Osteocyte (in vitro differentiated cells): ENCODE measurements around the gene SYK. TPM values are rescaled to one million over a fixed set of nuclear protein-coding genes. Genes with fewer than 3 reads are reported as not detected.
"Not testable (repeated sequence)": the region's sequence is repeated elsewhere in the genome, so short reads cannot be mapped to it uniquely, and the experiment has no call there.

Experiments used
- DNase-seq: peaks from one replicate; pipeline ENCODE4 v3.0.0; 2021; ENCODE audit warnings: mixed read lengths; ENCODE audit not compliant: unreplicated experiment; ENCODE audit errors: extremely low spot score
- H3K27ac Mint-ChIP-seq: one replicate; pipeline ENCODE4 v1.8.0; 2021; ENCODE audit warnings: mild to moderate bottlenecking, mixed read lengths; ENCODE audit not compliant: unreplicated experiment
- H3K27me3 Mint-ChIP-seq: one replicate; pipeline ENCODE4 v1.8.0; 2021; ENCODE audit warnings: mixed read lengths; ENCODE audit not compliant: unreplicated experiment
- H3K36me3 Mint-ChIP-seq: one replicate; pipeline ENCODE4 v1.8.0; 2021; ENCODE audit warnings: mixed read lengths; ENCODE audit not compliant: unreplicated experiment
- H3K4me1 Mint-ChIP-seq: one replicate; pipeline ENCODE4 v1.8.0; 2021; ENCODE audit warnings: mixed read lengths; ENCODE audit not compliant: unreplicated experiment
- H3K4me3 Mint-ChIP-seq: one replicate; pipeline ENCODE4 v1.8.0; 2021; ENCODE audit warnings: mild to moderate bottlenecking, moderate library complexity, mixed read lengths; ENCODE audit not compliant: unreplicated experiment
- H3K9me3 Mint-ChIP-seq: one replicate; pipeline ENCODE4 v1.8.0; 2021; ENCODE audit warnings: mixed read lengths; ENCODE audit not compliant: unreplicated experiment
- CTCF ChIP-seq: fragments of 200-600 bp; sonication (generic); IDR thresholded peaks from 2 replicates; pipeline ENCODE4 v1.5.0; 2021; ENCODE audit warnings: antibody characterized with exemption, mild to moderate bottlenecking, moderate library complexity
- total RNA-seq: library from RNA; stranded (reverse); gene quantifications from 2 replicates; pipeline ENCODE4 v1.2.1, GENCODE V29; 2021

The SYK gene
- total RNA-seq, 1 donor from 2014 or later: not detected

DNA sequence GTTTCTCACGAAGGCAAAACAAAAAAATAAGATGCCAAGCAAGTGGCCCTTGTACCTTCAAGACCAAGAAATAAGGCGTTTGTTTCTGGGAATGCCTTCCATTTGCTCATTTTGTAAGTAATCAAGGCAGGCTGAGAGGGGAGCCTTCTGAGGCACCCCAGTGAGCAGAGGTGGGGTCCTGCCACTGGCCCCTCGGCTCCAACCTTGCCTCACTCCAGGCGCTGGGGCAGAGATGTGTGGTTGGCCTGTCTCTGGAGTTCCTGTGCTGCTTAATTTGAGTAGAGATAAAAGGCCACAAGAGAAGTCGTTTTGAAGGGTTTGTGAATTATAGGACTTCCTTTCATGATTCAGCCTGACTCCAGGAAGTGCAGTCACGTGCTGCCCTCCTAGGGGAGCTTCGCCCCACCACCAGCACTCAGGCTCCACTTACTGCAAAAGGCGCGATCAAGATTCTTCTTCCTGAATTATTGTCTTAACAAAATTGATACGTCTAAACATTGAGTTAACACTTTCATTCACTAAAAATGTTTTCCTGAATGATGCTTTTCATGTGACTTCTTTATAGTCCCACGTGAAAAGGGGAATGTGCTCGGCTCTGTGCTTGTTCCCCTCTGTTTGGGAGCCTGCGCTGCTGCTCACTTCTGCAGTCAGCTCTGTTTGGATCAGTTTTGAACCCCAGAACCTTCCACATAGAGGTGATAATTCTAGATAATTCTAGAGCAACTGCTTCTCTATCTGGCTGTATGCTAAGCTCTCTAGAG is 13.7 kb downstream of the SYK start:
- H3K27ac Mint-ChIP-seq: no peak overlapping the region
- DNase-seq: no peak
- no peak overlapping the region for H3K4me3 Mint-ChIP-seq
- no peak for TF ChIP-seq CTCF
- H3K36me3 Mint-ChIP-seq: no peaks in the 10 kb centered on the region
- H3K9me3 Mint-ChIP-seq: no peaks in the 10 kb centered on the region
- peaks cover 3% of the 10 kb centered on the region for H3K4me1 Mint-ChIP-seq
- H3K27me3 Mint-ChIP-seq: peaks cover 8% of the 10 kb centered on the region

DNA sequence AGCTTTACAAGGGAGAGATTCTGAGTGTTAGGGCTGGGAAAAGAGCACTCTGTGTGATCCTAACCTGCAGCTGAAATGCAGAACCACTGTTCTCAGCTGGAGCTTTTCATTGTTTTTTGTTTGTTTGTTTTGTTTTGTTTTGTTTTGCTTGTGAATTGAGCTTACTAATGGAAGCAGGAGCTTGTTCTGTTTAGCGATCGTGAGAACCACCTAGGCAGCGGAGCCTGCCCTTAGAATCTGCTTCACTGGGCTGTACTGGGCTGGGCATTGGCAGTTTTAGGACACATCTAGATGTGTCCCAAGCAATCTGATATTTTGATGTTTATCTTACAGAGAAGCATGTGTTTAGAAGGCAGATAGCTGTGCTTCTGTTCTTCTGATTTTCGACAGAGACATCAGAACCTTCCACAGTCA is 14.3 kb downstream of the SYK start:
- H3K4me1 Mint-ChIP-seq: no peaks in the 10 kb centered on the region

DNA sequence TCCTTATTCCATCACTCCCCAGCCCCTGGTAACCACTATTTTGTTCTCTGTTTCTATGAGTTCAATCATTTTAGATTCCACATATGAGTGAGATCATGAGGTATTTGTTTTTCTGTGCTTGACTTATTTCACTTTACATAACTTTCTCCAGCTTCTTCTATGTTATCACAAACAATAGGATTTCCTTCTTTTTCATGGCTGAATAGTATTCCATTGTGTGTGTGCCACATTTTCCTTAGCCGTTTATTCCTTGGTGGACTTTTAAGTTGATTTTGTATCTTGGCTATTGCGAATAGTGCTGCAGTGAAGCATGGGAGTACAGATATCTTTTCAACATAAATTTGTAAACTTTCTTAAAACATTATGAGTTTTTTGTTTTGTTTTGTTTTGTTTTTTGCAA is 15.1 kb downstream of the SYK start:
- Mint-ChIP-seq H3K36me3 (no peaks in the 10 kb centered on the region), H3K27ac (no peak overlapping the region), H3K4me1 (no peaks in the 10 kb centered on the region), H3K9me3 (no peaks in the 10 kb centered on the region), H3K4me3 (no peak overlapping the region), H3K27me3 (peaks cover 8% of the 10 kb centered on the region)
- TF ChIP-seq CTCF: no peak
- DNase-seq: no peak

More for the DNA sequence above, 14.3 kb downstream of the SYK start:
- no peak for DNase-seq
- Mint-ChIP-seq H3K27me3 (peaks cover 8% of the 10 kb centered on the region), H3K27ac (no peak overlapping the region), H3K36me3 (no peaks in the 10 kb centered on the region), H3K4me3 (no peak overlapping the region), H3K9me3 (no peaks in the 10 kb centered on the region)
- no peak for TF ChIP-seq CTCF

DNA sequence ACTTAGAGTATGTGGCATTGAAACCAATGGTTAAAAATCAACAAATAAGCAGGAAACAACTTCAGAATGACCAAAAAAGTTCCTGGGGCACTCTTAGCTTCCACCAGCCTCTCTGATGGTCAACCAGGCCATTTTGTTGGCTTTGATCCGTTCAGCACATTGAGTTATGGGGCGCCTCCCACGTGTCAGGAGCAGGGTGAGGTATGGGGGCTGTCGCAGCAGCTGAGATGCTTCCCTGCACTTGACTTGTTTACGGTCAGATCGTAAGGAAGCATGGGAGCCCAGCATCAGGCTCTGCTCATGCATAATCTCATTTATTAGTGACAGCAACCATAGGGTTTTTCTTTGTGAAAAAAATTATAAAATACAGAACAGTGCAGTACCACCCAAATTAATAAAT is 16.7 kb downstream of the SYK start:
- peak; percentile 44 for DNase-seq
- peaks cover 8% of the 10 kb centered on the region for H3K27me3 Mint-ChIP-seq
- peaks cover 7% of the 10 kb centered on the region for H3K9me3 Mint-ChIP-seq
- TF ChIP-seq CTCF: no peak
- H3K27ac Mint-ChIP-seq: no peak overlapping the region
- H3K36me3 Mint-ChIP-seq: no peaks in the 10 kb centered on the region
- H3K4me3 Mint-ChIP-seq: no peak overlapping the region
- no peaks in the 10 kb centered on the region for H3K4me1 Mint-ChIP-seq

GRCh38 chr9:90820406-90820805 is 18.8 kb downstream of the SYK start:
- H3K27ac Mint-ChIP-seq, H3K4me1 Mint-ChIP-seq, H3K9me3 Mint-ChIP-seq, H3K36me3 Mint-ChIP-seq, H3K4me3 Mint-ChIP-seq: not testable (repeated sequence)
- peak; percentile 70 for DNase-seq
- peaks cover 18% of the 10 kb centered on the region for H3K27me3 Mint-ChIP-seq

- DNase-seq, H3K4me1 Mint-ChIP-seq, H3K36me3 Mint-ChIP-seq, H3K4me3 Mint-ChIP-seq, H3K27ac Mint-ChIP-seq, H3K9me3 Mint-ChIP-seq: not testable (repeated sequence)
- peaks cover 23% of the 10 kb centered on the region for H3K27me3 Mint-ChIP-seq
Observed at GRCh38 chr9:90821236-90821635, 19.6 kb downstream of the SYK start.
